HG02970 (cell line): ENCODE data around the gene WNT16.
A peak's percentile ranks its signal among the peaks of the same experiment; 100 is the strongest.

Source experiments
- ATAC-seq: cut with Tn5 transposase; IDR thresholded peaks from one replicate; pipeline ENCODE4 v1.9.1; 2021; ENCODE audit warnings: mild to moderate bottlenecking, moderate library complexity, moderate number of reproducible peaks; ENCODE audit not compliant: unreplicated experiment, low FRiP score

Gene WNT16

GRCh38 chr7:121385056-121385799, 56.4 kb downstream of the WNT16 start:
- peak; percentile 1 for ATAC-seq

GRCh38 chr7:121385800-121386179, 57.0 kb downstream of the WNT16 start:
- ATAC-seq, result peak; percentile 90

DNA sequence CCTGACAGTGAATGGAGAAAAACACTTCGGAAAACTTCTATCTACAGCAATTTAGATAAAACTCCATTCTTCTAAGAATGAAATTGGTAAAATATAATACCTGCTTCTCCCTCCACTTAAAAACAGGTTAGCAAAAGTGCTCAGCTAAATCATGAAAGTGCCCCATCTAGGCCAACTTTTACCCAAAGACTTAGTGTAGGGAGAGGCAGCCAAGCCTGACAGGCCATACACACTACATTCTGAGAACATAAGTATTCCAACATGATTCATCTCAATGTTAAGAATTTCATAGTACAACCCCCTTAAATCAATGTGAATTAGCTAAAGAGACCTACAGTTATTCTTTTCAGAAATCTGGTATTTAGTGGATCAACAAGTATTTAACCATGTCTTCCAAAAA, 60.1 kb downstream of the WNT16 start:
- no peak for ATAC-seq

DNA sequence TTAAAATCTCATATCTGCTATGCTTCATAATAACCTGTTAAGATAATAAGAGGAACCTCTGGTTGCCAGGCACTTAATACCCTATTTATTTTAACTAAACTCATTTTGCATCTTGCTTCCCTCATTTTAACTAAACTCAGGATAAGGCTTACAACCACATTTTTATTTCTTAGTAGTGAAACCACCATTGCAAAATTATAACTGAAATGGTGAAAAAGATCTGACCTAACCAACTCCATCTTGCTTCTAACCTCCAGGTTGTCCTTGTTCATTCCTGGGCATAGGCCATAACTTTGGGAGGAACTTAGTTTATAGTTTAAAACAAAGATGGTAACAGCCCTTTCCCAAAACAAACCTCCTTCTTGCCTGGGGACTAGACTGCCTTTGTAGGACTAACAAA, 61.3 kb downstream of the WNT16 start:
- ATAC-seq, result no peak

DNA sequence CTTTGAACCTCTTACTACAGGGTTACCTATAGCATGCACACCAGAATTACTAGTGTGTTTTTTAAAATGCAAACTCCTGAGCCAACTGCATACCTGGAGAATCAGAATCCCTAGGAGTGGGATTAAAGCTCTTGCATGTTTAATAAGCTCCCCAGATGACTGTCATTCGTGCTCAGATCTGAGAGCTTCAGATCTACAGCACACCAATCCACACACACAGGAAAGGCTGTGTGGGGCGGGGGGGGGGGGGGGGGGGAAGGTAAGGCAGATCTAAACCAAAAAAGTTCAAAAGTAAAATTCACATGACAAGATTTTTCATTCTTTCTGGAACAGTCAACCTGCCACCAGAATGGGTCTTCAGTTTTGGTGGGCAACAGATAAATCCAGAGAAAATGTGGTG, 61.8 kb downstream of the WNT16 start:
- ATAC-seq, result no peak
